Measurements from ENCODE around the gene REEP3. TPM values are rescaled to one million over a fixed set of nuclear protein-coding genes. Genes with fewer than 3 reads are reported as not detected.
"Not testable (repeated sequence)": the region's sequence is repeated elsewhere in the genome, so short reads cannot be mapped to it uniquely, and the experiment has no call there.

The REEP3 gene
- total and polyA plus RNA-seq, 7 donors: 6.5 to 18.4 (median 16.1) TPM

DNA sequence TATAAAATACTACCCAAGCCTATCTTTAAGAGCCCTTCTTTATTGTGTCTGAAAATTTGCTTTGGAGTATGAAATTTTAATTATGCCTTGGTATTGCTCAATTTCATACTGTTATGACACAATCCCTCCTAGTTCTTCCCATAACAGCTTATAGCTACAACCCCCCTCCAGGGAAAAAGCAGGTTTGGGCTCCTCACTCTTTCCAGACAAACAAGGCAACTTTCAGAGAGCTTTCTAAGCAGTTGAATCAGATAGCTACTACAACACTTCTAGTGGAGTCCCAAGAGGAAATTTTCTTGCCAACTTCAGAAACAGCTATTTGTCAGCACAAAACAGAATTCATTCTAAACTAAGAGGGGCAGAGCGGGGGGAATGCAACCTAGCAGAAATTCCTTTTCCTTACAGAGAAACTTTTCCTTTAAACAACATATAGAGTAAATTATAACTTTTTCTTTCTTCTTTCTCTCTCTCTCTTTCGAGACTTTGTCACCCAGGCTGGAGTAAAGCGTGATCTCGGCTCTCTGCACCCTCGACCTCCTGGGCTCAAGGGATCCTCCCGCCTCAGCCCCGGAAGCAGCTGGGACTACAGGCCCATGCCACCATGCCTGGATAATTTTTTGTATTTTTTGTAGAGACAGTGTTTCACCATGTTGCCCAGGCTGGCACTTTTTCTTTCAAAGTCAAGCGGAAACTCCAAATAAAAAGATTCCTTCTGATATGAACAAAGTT is 29.4 kb upstream of the REEP3 start:
- no peaks in the 10 kb centered on the region for H3K36me3 ChIP-seq (ENCODE audit: insufficient read depth in 1 of 2, low read depth in 1 of 2)
- TF ChIP-seq, protein P1, sequence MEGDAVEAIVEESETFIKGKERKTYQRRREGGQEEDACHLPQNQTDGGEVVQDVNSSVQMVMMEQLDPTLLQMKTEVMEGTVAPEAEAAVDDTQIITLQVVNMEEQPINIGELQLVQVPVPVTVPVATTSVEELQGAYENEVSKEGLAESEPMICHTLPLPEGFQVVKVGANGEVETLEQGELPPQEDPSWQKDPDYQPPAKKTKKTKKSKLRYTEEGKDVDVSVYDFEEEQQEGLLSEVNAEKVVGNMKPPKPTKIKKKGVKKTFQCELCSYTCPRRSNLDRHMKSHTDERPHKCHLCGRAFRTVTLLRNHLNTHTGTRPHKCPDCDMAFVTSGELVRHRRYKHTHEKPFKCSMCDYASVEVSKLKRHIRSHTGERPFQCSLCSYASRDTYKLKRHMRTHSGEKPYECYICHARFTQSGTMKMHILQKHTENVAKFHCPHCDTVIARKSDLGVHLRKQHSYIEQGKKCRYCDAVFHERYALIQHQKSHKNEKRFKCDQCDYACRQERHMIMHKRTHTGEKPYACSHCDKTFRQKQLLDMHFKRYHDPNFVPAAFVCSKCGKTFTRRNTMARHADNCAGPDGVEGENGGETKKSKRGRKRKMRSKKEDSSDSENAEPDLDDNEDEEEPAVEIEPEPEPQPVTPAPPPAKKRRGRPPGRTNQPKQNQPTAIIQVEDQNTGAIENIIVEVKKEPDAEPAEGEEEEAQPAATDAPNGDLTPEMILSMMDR (IDR thresholded peaks at IDR 0.05): no peak
- WGBS, 3 donors: 58 to 66% (median 62%) methylated on average over 8 of the region's 8 CpGs
- no peaks in the 10 kb centered on the region for H3K27me3 ChIP-seq (ENCODE audit: insufficient read depth in 3 of 3, low read length in 2 of 3)
- intact Hi-C loops (cut with DNase I): no loop called here
- H3K4me3 ChIP-seq: peak overlapping the region; percentile 3
- H3K27ac ChIP-seq: peak overlapping the region; percentile 15
- no peaks in the 10 kb centered on the region for H3K9me3 ChIP-seq
- DNase-seq (no peak), ATAC-seq (peak; percentile 34 to 77 (median 60))
- H3K4me1 ChIP-seq: peaks cover 16% of the 10 kb centered on the region

DNA sequence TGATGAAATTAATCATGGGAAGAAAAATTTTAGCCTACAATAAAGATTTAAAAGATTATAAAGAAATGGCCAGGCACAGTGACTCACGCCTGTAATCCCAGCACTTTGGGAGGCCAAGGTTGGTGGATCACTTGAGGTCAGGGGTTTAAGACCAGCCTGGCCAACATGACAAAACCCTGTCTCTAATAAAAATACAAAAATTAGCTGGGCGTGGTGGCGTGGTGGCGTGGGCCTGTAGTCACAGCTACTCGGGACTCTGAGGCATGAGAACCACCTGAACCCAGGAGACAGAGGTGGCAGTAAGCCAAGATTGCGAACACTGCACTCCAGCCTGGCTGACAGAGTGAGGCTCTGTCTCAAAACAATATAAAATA is 28.9 kb upstream of the REEP3 start:
- Histone ChIP-seq H3K27ac (peak overlapping the region; percentile 34), H3K4me1 (peaks cover 16% of the 10 kb centered on the region), H3K4me3 (peak overlapping the region; percentile 3)
- H3K36me3 ChIP-seq (ENCODE audit: insufficient read depth in 1 of 2, low read depth in 1 of 2); H3K9me3 ChIP-seq; H3K27me3 ChIP-seq (ENCODE audit: insufficient read depth in 3 of 3, low read length in 2 of 3); intact Hi-C loops (cut with DNase I): not testable (repeated sequence)
- DNase-seq (peak in 1 of 2 donors; percentile 21), ATAC-seq (peak in 3 of 4 donors; percentile 7 to 49 (median 27))
- WGBS, 3 donors: 46 to 71% (median 52%) methylated on average over 6 of the region's 6 CpGs

DNA sequence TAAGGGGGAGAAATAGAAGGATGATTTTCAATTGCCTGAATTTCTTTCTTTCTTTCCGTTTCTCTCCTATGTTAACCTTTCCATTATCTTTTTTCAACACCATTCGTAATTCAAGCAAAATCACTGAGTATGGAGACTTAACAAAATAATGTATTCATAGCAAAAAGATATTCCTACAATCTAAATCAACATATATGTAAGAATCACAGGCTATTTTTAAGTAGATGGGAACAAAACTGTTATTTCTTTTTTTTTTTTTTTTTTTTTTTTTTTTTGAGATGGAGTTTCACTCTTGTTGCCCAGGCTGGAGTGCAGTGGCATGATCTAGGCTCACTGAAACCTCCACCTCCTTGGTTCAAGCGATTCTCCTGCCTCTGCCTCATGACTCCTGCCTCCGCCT is 28.2 kb upstream of the REEP3 start:
- Histone ChIP-seq H3K27ac (no peak overlapping the region), H3K36me3 (ENCODE audit: insufficient read depth in 1 of 2, low read depth in 1 of 2) (no peaks in the 10 kb centered on the region), H3K27me3 (ENCODE audit: insufficient read depth in 3 of 3, low read length in 2 of 3) (no peaks in the 10 kb centered on the region), H3K4me1 (peaks cover 16% of the 10 kb centered on the region), H3K4me3 (no peak overlapping the region), H3K9me3 (no peaks in the 10 kb centered on the region)
- DNase-seq (no peak), ATAC-seq (no peak)
- intact Hi-C loops (cut with DNase I): no loop called here
- TF ChIP-seq, protein P1 (IDR thresholded peaks at IDR 0.05): no peak
- 94 to 97% (median 96%) methylated on average over 4 of the region's 4 CpGs for WGBS, 3 donors

DNA sequence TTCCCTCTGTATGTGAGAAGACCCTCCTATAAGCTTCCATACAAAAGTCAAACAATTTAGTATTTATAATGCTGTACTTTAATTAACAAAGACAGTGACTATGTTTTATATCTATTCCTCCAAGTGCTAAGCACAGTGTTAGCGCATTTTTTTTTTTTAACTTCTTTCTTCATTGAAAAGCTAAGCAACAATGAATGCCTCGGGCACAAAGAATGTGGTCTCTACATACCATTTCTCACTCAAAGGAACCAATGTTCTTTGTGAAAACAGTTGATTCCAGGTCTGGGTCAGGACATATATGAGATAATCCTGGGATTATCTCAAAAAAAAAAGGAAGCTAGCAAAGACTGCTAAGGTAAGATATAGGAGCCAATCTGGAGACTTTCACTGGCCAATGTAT is 26.2 kb upstream of the REEP3 start:
- TF ChIP-seq, protein P1 (IDR thresholded peaks at IDR 0.05): no peak
- WGBS, 3 donors: 96 to 99% (median 96%) methylated on average over 2 of the region's 2 CpGs
- intact Hi-C loops (cut with DNase I): no loop called here

DNA sequence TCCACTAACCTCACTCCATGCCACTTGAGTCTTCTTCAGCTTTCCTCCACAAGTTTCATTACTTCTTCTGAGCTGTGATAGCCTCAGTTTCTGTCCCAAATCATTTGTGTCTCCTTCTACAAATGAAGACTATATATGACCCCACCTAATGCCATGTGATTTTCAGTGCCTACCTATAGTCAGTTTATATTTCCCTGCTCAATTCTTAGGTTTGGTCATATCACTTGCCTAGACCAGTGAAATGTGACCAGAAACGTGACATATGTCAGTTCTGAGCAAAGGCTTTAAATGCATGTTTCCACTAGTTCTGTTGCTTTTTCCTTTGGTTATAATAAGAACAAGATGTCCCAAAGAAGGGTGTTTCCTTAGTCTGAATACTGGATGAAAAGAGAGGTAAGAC is 24.6 kb upstream of the REEP3 start:
- H3K4me1 ChIP-seq: peaks cover 15% of the 10 kb centered on the region
- intact Hi-C loops (cut with DNase I): no loop called here
- no peak overlapping the region for H3K27ac ChIP-seq
- DNase-seq (no peak), ATAC-seq (no peak)
- TF ChIP-seq, protein P1 (IDR thresholded peaks at IDR 0.05): no peak
- no peaks in the 10 kb centered on the region for H3K9me3 ChIP-seq
- no peak overlapping the region for H3K4me3 ChIP-seq
- no peaks in the 10 kb centered on the region for H3K36me3 ChIP-seq (ENCODE audit: insufficient read depth in 1 of 2, low read depth in 1 of 2)
- no peaks in the 10 kb centered on the region for H3K27me3 ChIP-seq (ENCODE audit: insufficient read depth in 3 of 3, low read length in 2 of 3)
- 83 to 98% (median 90%) methylated on average over 1 of the region's 1 CpG for WGBS, 3 donors

More for the DNA sequence above, 26.2 kb upstream of the REEP3 start:
- DNase-seq (no peak), ATAC-seq (no peak)
- Histone ChIP-seq H3K9me3 (no peaks in the 10 kb centered on the region), H3K4me1 (peaks cover 18% of the 10 kb centered on the region), H3K27ac (no peak overlapping the region), H3K27me3 (ENCODE audit: insufficient read depth in 3 of 3, low read length in 2 of 3) (no peaks in the 10 kb centered on the region), H3K36me3 (ENCODE audit: insufficient read depth in 1 of 2, low read depth in 1 of 2) (no peaks in the 10 kb centered on the region), H3K4me3 (no peak overlapping the region)

Measured in psoas muscle (tissue), 8 donors.